Testis (tissue), 2 donors: ENCODE results near the gene P2RY11.

Source experiments
- POLR2A ChIP-seq: fragments of 450-650 bp; IDR thresholded peaks from one replicate; pipeline ENCODE4 v1.6.1; 2017; ENCODE audit warnings: antibody characterized with exemption, mild to moderate bottlenecking, moderate library complexity
- TF ChIP-seq, protein P1 (sequence below), 3 experiments: fragments of 450-650 bp in 2 of 3; fragments of 200-600 bp in 1 of 3; sonication (generic) in 1 of 3; IDR thresholded peaks; one replicate each; pipeline ENCODE4 v1.5.1; 2016 to 2019; ENCODE audit warnings: antibody characterized with exemption in 3 of 3, mild to moderate bottlenecking in 2 of 3, moderate library complexity in 1 of 3

DNA sequence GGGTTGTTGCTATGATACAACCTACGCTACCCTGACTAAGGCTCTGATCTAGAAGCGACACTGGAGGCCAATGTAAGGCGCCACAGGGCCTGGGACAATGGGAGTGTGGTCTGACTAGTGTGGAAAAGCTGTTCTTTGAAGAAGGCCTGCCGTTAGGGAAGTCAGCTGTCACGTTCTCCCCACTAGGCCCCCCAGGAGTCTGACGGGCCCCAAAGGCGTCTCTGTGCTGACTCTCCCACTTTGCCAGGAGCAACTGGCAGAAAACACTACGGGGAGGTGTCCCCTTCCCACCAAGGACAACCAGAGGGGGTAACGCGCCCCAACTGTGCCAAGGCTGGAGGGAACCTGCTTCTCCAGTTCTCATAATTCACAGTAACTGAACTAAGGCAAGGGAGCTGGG, 33.5 kb downstream of the P2RY11 start:
- TF ChIP-seq, protein P1, sequence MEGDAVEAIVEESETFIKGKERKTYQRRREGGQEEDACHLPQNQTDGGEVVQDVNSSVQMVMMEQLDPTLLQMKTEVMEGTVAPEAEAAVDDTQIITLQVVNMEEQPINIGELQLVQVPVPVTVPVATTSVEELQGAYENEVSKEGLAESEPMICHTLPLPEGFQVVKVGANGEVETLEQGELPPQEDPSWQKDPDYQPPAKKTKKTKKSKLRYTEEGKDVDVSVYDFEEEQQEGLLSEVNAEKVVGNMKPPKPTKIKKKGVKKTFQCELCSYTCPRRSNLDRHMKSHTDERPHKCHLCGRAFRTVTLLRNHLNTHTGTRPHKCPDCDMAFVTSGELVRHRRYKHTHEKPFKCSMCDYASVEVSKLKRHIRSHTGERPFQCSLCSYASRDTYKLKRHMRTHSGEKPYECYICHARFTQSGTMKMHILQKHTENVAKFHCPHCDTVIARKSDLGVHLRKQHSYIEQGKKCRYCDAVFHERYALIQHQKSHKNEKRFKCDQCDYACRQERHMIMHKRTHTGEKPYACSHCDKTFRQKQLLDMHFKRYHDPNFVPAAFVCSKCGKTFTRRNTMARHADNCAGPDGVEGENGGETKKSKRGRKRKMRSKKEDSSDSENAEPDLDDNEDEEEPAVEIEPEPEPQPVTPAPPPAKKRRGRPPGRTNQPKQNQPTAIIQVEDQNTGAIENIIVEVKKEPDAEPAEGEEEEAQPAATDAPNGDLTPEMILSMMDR (IDR thresholded peaks at IDR 0.05): no peak
- no peak for TF ChIP-seq POLR2A
